CD4-positive, alpha-beta T cell (primary cell): Measurements from ENCODE around the gene NRXN2. TPM values are rescaled to one million over a fixed set of nuclear protein-coding genes. Genes with fewer than 3 reads are reported as not detected.

Experiments
- ATAC-seq: fragments of 200-7000 bp; cut with Tn5 transposase; one replicate; pipeline ENCODE4 v1.10.0; 2022; ENCODE audit warnings: mild to moderate bottlenecking; ENCODE audit not compliant: poor library complexity
- CTCF ChIA-PET: fragments of 350-600 bp; sonication (Branson Sonifier 250); formaldehyde crosslinking; loops from one replicate; lab custom pipeline; 2021; ENCODE audit warnings: antibody characterized with exemption, inconsistent platforms; lab: Charles Lee
- POLR2A ChIA-PET: fragments of 350-600 bp; sonication (Branson Sonifier 250); formaldehyde crosslinking; loops from one replicate; lab custom pipeline; 2021; ENCODE audit warnings: antibody characterized with exemption, inconsistent platforms; lab: Charles Lee
- DNase-seq, 14 experiments: peaks; one replicate each; pipeline ENCODE4 v3.0.0-alpha.2; 2013 to 2020; ENCODE audit warnings: mixed read lengths in 2 of 14
- H3K27ac ChIP-seq, 2 donors: one replicate each; pipeline versions ENCODE4 v1.5.1 to v1.7.0; 2013; ENCODE audit warnings: low read length in 2 of 2, low read depth in 1 of 2, mild to moderate bottlenecking in 1 of 2
- H3K27me3 ChIP-seq, 2 experiments: 1 replicate in 1 of 2; 2 replicates in 1 of 2; pipeline versions ENCODE4 v1.6.1 to v1.7.0; 2013; ENCODE audit warnings: low read length in 2 of 2, control low read depth in 1 of 2, mild to moderate bottlenecking in 1 of 2, moderate library complexity in 1 of 2; ENCODE audit not compliant: insufficient read depth in 2 of 2, control insufficient read depth in 1 of 2
- H3K36me3 ChIP-seq: one replicate; pipeline ENCODE4 v1.6.1; 2013; ENCODE audit warnings: low read length, control low read depth; ENCODE audit not compliant: insufficient read depth
- H3K4me1 ChIP-seq: one replicate; pipeline ENCODE4 v1.6.1; 2013; ENCODE audit warnings: low read length, control low read depth; ENCODE audit not compliant: insufficient read depth
- H3K4me3 ChIP-seq: one replicate; pipeline ENCODE4 v1.5.1; 2013; ENCODE audit warnings: mild to moderate bottlenecking, low read length, moderate library complexity
- H3K9me3 ChIP-seq, 2 experiments: 1 replicate in 1 of 2; 2 replicates in 1 of 2; pipeline versions ENCODE4 v1.6.1 to v1.7.0; 2013; ENCODE audit warnings: low read length in 2 of 2, mild to moderate bottlenecking in 2 of 2, control low read depth in 1 of 2, moderate library complexity in 1 of 2; ENCODE audit not compliant: control insufficient read depth in 1 of 2, insufficient read depth in 1 of 2
- H3K27ac Mint-ChIP-seq: one replicate; pipeline ENCODE4 v1.8.0; 2020; ENCODE audit warnings: mixed read lengths
- H3K27me3 Mint-ChIP-seq: one replicate; pipeline ENCODE4 v1.8.0; 2021; ENCODE audit warnings: mixed read lengths
- H3K36me3 Mint-ChIP-seq: one replicate; pipeline ENCODE4 v1.8.0; 2021; ENCODE audit warnings: low read depth, mixed read lengths
- H3K4me1 Mint-ChIP-seq: one replicate; pipeline ENCODE4 v1.8.0; 2021; ENCODE audit warnings: low read depth, mixed read lengths
- H3K4me3 Mint-ChIP-seq: one replicate; pipeline ENCODE4 v1.8.0; 2020; ENCODE audit warnings: mild to moderate bottlenecking, mixed read lengths
- H3K9me3 Mint-ChIP-seq: one replicate; pipeline ENCODE4 v1.8.0; 2020; ENCODE audit warnings: mixed read lengths
- CTCF ChIP-seq: fragments of 200-600 bp; IDR thresholded peaks from one replicate; pipeline ENCODE4 v1.8.0; 2022; ENCODE audit warnings: antibody characterized with exemption, mild to moderate bottlenecking
- intact Hi-C, 2 experiments: fragments of 100-400 bp; cut with DNase I in 1 of 2; cut with micrococcal nuclease in 1 of 2; formaldehyde crosslinking; loops; one replicate each; pipeline versions ENCODE4 v1.15.1 to v1.9.0; 2023 to 2025; cut with DNase I, micrococcal nuclease
- total RNA-seq, 174 experiments: library from RNA in 2 of 174; stranded (reverse) in 2 of 174; gene quantifications; one replicate each; pipeline ENCODE4 v1.2.3 and lab custom pipeline; 2021 to 2026

The NRXN2 gene
- total RNA-seq, 2 experiments from 2014 or later: 0.05 to 0.31 TPM

- Mint-ChIP-seq H3K27ac (no peak overlapping the region), H3K4me3 (no peak overlapping the region), H3K9me3 (no peaks in the 10 kb centered on the region), H3K36me3 (no peaks in the 10 kb centered on the region), H3K4me1 (peaks cover 5% of the 10 kb centered on the region), H3K27me3 (no peaks in the 10 kb centered on the region)
- no peak for ATAC-seq
- Histone ChIP-seq H3K4me1 (no peaks in the 10 kb centered on the region), H3K4me3 (no peak overlapping the region), H3K36me3 (no peaks in the 10 kb centered on the region), H3K27me3 (no peaks in the 10 kb centered on the region), H3K27ac (no peak overlapping the region), H3K9me3 (no peaks in the 10 kb centered on the region)
- ChIA-PET CTCF (no interaction called here), POLR2A (no interaction called here)
- DNase-seq: no peak
- intact Hi-C loops: no loop called here
- TF ChIP-seq CTCF: no peak
Observed at GRCh38 chr11:64605656-64606585, 117.1 kb downstream of the NRXN2 start.

GRCh38 chr11:64605244-64605560 lies 117.8 kb downstream of the NRXN2 start:
- H3K4me3 Mint-ChIP-seq: no peak overlapping the region
- ChIA-PET POLR2A (no interaction called here), CTCF (no interaction called here)
- no peak for TF ChIP-seq CTCF
- Histone ChIP-seq H3K9me3 (no peaks in the 10 kb centered on the region), H3K27me3 (no peaks in the 10 kb centered on the region), H3K4me1 (no peaks in the 10 kb centered on the region), H3K4me3 (no peak overlapping the region), H3K36me3 (no peaks in the 10 kb centered on the region), H3K27ac (no peak overlapping the region)
- no peaks in the 10 kb centered on the region for H3K9me3 Mint-ChIP-seq
- no peaks in the 10 kb centered on the region for H3K27me3 Mint-ChIP-seq
- DNase-seq (no peak), ATAC-seq (no peak)
- no peak overlapping the region for H3K27ac Mint-ChIP-seq
- H3K36me3 Mint-ChIP-seq: no peaks in the 10 kb centered on the region
- no peaks in the 10 kb centered on the region for H3K4me1 Mint-ChIP-seq
- intact Hi-C loops: no loop called here

DNA sequence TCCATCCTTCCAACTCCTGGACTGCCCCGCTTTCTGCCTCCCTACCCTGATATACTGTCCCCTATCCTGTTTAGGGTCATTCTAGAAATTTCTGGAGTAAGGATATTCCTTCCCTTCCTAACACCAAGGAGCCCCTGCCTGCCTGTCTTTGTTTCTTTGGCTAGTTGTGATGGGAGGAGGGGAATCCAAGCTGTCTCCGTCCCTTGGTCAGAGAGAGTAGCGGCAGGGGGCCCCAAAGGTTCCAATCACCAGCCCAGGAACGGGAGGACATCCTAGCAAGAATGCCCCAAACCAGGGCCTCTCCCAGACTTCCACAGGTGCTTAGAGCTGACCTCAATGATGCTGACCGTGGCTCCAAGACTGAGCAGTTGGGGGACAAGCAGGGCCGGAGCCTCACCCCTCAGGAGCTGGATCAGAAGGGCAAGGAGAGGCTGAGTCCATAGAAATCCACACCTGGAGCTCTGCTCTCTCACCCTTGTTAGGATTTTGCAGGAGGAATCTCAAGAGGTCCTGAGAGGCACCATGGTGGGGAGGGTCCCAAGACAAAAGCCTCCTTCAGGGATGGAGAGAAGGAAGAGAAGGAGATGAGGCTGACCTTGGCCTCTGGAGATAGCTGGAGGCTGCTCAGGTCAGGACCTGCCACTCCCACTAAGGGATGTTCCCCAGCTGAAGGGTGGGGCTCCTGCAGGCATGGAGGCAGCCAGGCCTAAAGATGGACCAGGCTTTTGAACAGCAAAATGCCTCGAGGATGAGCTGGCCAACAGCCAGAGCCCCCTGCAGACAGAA lies 118.3 kb downstream of the NRXN2 start:
- H3K27ac ChIP-seq: no peak overlapping the region
- no peaks in the 10 kb centered on the region for H3K27me3 ChIP-seq
- no peaks in the 10 kb centered on the region for H3K4me1 ChIP-seq
- intact Hi-C loops: no loop called here
- no peak for TF ChIP-seq CTCF
- H3K9me3 ChIP-seq: no peaks in the 10 kb centered on the region
- no peaks in the 10 kb centered on the region for H3K9me3 Mint-ChIP-seq
- H3K36me3 ChIP-seq: no peaks in the 10 kb centered on the region
- no peaks in the 10 kb centered on the region for H3K27me3 Mint-ChIP-seq
- H3K36me3 Mint-ChIP-seq: no peaks in the 10 kb centered on the region
- ChIA-PET POLR2A (no interaction called here), CTCF (no interaction called here)
- no peak overlapping the region for H3K4me3 Mint-ChIP-seq
- ATAC-seq (no peak), DNase-seq (no peak)
- no peaks in the 10 kb centered on the region for H3K4me1 Mint-ChIP-seq
- H3K27ac Mint-ChIP-seq: no peak overlapping the region
- no peak overlapping the region for H3K4me3 ChIP-seq
